RWPE1 (cell line): ENCODE data around the gene HOXB4.

ENCODE experiments used
- CTCF ChIA-PET: fragments of 350-600 bp; sonication (Branson Sonifier 250); formaldehyde crosslinking; extraction: SDS; loops from one replicate; lab custom pipeline; 2021; lab: Yijun Ruan, JAX
- POLR2A ChIA-PET: fragments of 400-600 bp; formaldehyde crosslinking; extraction: SDS; loops from one replicate; lab custom pipeline; 2020; ENCODE audit warnings: antibody characterized with exemption; ENCODE audit not compliant: low non-redundant PET; lab: Yijun Ruan, JAX
- DNase-seq: peaks from one replicate; pipeline ENCODE4 v3.0.0; 2012; ENCODE audit warnings: low spot score
- H3K27ac ChIP-seq: fragments of 450-650 bp; 2 replicates; pipeline ENCODE4 v1.5.1; 2017
- CTCF ChIP-seq: fragments of 450-650 bp; conservative IDR thresholded peaks from 2 replicates; pipeline ENCODE4 v1.5.1; 2017; ENCODE audit warnings: low read depth, mild to moderate bottlenecking

HOXB4 gene

DNA sequence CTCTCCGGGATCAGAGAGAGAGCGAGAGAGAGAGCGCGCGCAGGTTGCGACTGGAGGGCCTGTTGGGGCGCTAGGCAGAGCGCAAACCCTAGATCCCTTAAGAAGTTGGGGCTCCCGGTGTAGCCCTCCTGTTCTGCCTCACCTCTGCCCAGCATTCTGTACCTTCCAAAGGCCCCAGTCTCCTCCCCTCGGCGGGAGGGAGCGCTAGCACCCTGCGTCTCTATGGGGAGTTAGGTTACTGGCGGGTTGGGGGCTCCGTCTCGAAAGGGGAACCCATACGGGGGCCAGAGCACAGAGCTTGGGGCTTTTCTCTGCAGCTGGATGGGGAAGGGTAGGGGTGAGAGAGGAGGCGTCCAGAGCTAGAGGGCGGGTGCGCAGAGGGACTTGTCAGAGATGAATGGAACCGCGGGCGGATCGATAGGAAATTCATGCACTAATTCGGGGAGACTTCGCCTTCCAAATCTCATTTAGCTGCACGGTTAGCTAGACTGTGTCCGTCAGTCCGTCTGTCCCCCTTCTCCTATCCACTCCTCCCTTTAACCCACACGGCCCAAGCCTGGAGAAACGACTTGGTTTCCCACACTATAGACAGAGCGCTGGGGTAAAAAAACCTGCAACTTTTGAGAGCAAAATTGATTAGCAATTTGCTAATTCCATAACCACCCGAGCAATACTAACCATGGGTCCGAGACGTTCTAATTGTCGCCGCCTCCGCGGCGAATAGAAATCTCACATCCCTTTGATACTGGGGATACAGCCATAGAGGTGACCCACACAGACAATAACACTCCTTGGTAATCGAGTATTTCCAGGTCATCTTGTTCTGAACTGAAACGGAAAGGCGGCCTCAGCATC is 693 bp upstream of the HOXB4 start:
- ChIA-PET CTCF (interaction anchor here (0.6 kb wide), 1 partner anchor 8 kb away, joined by 7 read pairs; no protein-coding TSS in a partner anchor), POLR2A (no interaction called here)
- peak overlapping the region; percentile 74 for H3K27ac ChIP-seq
- no peak for TF ChIP-seq CTCF
- no peak for DNase-seq

- POLR2A ChIA-PET: no interaction called here
- CTCF ChIA-PET: interaction anchor here (0.6 to 0.7 kb wide), 2 partner anchors 85 to 178 kb away, joined by 3 read pairs; no protein-coding TSS in a partner anchor
- H3K27ac ChIP-seq: peak overlapping the region; percentile 74
- no peak for TF ChIP-seq CTCF
- no peak for DNase-seq
Measured at GRCh38 chr17:48577330-48577945, 712 bp downstream of the HOXB4 start.

DNA sequence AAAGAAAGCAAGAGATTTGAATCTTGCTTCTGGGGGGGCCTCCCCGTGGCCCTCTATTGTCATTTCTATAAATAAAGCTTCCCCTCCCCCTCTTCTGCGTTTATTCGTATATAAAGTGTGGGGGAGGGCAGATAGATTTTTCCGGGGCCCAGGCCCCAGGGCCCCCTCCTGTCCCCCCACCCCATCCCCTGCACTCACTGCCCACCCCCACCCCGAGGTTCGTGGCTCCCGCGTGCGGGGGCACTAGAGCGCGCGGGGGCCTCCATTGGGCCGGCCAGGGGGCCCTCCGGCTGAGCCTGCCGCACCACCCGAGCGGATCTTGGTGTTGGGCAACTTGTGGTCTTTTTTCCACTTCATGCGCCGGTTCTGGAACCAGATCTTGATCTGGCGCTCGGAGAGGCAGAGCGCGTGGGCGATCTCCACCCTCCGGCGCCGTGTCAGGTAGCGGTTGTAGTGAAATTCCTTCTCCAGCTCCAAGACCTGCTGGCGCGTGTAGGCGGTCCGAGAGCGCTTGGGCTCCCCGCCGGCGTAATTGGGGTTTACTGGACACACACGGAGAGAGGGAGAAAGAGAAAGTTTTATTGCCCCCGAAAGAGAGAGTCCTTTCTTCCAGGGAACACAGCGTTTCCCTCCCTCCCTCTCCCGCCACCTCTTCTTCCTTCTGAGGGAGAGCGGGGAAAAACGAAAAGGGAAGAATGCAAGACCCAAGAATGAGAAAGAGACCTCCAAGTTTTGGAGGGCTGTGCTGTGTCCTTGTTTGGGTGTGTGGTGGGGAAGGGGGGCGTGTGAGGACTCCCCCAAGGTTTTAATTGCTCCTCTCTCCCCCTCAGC is 1.5 kb downstream of the HOXB4 start:
- CTCF ChIA-PET: interaction anchor here (0.7 kb wide), 1 partner anchor 177 kb away, joined by 3 read pairs; no protein-coding TSS in a partner anchor
- peak; percentile 60 for DNase-seq
- no peak for TF ChIP-seq CTCF
- H3K27ac ChIP-seq: peak overlapping the region; percentile 74
- POLR2A ChIA-PET: no interaction called here

DNA sequence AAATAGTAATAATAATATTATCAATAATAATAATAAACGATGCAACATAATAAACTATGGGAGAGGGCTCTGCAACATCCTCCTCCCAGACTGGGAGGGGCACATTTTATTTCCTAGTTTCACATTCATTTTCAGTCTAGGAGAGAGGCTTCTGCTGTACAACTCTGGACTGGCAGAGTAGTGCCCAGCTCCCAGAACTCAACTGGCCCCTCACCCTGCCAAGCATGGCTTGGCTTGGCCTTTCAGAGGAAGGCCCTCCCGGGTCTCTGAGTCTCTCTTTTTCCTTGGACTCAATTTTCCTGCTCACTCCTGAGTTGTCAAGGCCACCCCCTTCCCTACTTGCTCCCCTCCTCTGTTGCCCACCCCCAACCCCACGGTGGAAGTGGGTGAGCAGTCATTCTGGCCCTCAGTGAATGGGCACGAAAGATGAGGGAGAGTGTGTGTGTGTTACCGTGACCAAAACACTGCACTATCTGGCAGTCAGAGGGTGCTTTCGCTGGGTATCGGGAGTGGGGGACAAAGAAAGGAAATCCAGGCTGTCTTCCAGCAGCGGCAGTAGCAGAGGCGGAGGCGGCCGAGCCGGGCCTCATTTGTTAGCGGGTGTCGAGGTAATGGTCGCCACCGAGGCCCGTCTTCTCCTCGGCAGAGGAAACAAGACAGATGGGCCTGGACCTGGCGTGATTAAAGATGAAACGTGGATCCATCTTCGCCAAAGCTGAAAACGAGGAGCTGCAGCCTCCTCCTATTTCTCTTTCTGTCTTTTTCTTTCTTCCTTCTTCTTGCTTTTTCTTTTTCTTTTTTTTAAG is 2.3 kb downstream of the HOXB4 start:
- no peak for DNase-seq
- peak overlapping the region; percentile 74 for H3K27ac ChIP-seq
- ChIA-PET POLR2A (no interaction called here), CTCF (no interaction called here)
- TF ChIP-seq CTCF: no peak

DNA sequence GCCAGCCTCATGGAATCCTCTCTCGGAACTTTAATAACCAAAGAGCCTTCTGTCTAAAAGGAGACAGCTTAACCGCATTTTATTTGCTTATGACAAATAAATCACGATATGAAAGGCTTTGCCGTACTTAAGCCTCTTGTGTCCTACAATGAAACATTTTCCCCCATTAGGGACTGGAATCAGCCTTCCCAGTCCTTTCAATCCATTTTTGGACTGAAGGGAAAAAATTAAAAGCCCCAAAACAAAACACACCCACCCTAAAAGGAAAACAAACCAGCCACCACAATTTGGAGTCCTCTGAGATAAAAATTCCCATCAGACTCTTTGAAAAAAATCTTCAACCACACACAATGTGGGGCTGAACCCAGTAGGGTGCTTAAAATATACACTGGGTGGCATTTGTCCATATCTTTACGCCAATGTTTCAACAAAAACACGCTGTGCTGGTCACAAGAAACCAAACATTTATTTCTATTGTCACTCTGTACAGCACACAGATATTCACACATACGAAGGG is 3.0 kb downstream of the HOXB4 start:
- CTCF ChIA-PET: interaction anchor here (0.7 kb wide), 1 partner anchor 13 kb away, joined by 3 read pairs; no protein-coding TSS in a partner anchor
- H3K27ac ChIP-seq: no peak overlapping the region
- TF ChIP-seq CTCF: no peak
- no peak for DNase-seq
- POLR2A ChIA-PET: no interaction called here
